ENCODE results near the gene ZNHIT6.

ZNHIT6 gene

DNA sequence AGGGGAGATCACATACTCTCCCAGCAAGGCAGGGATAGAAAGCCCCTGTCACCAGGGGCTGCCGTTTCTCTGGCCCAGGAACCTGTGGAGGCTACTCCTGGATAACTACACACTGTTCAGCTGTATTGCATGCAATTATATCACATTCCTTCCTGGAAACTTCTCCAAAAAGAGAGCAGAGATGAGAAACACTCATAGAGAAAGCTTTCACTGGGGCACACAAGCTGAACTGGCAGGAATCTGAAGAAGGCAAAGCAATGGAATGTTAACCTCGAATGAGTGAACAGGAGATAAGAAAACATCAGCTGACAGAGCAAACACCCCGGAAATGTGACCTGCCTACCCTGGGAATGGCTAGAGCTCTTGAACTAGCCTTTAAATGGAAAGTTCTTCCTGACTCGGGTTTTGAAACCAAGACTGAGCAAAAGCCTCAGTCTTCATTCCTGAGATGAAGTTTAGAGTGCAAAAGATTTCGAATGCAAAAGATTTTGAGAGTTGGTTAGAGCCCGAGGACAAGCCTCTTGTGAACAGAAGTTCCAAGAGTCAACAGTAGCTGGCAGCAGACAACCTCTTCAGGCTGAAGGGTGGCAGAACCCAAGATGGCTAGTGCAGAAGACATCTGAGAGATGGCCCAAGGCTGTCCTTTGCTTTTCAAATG is 95.4 kb downstream of the ZNHIT6 start:
- TF ChIP-seq ZFP30 (CRISPR knock-in tag; IDR thresholded peaks at IDR 0.05) (no peak), RARB (CRISPR knock-in tag; IDR thresholded peaks at IDR 0.05) (no peak), ISL1 (CRISPR knock-in tag; IDR thresholded peaks at IDR 0.05) (peak; percentile 69)
- TF ChIP-seq, protein P1, sequence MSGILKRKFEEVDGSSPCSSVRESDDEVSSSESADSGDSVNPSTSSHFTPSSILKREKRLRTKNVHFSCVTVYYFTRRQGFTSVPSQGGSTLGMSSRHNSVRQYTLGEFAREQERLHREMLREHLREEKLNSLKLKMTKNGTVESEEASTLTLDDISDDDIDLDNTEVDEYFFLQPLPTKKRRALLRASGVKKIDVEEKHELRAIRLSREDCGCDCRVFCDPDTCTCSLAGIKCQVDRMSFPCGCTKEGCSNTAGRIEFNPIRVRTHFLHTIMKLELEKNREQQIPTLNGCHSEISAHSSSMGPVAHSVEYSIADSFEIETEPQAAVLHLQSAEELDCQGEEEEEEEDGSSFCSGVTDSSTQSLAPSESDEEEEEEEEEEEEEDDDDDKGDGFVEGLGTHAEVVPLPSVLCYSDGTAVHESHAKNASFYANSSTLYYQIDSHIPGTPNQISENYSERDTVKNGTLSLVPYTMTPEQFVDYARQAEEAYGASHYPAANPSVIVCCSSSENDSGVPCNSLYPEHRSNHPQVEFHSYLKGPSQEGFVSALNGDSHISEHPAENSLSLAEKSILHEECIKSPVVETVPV (CRISPR knock-in tag; IDR thresholded peaks at IDR 0.05) = no peak
- ATAC-seq = peak; percentile 65

DNA sequence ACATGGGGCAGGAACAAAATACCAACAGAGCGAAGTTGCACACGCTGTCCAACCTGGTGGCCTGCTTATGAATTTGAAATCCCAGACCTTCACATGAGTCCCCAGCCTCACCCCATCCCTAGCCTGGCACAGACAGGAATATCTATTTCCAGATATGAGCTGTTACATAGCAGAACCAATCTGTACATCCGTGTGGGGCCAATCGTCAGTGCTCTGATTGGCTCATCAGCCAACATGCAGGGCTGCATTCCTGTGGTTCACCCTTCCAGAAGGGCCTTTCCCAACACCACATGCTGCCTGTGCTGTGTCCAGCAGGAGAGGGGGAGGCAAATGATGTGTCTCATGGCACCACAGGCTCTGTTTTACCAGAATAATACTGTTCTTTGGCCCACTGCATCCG is 96.4 kb downstream of the ZNHIT6 start:
- TF ChIP-seq ZNF565 (CRISPR knock-in tag; conservative IDR thresholded peaks at IDR 0.05; ENCODE audit: low read depth) (no peak), RARB (CRISPR knock-in tag; IDR thresholded peaks at IDR 0.05) (no peak), TCF4 (CRISPR knock-in tag; IDR thresholded peaks at IDR 0.05; ENCODE audit: borderline replicate concordance) (no peak), ZFP30 (CRISPR knock-in tag; IDR thresholded peaks at IDR 0.05) (no peak), SNAI2 (CRISPR knock-in tag; IDR thresholded peaks at IDR 0.05) (no peak), ESRRG (CRISPR knock-in tag; IDR thresholded peaks at IDR 0.05) (no peak), ZC3H10 (CRISPR knock-in tag; IDR thresholded peaks at IDR 0.05) (no peak), OSR1 (CRISPR knock-in tag; IDR thresholded peaks at IDR 0.05) (no peak)
- TF ChIP-seq, protein P2, sequence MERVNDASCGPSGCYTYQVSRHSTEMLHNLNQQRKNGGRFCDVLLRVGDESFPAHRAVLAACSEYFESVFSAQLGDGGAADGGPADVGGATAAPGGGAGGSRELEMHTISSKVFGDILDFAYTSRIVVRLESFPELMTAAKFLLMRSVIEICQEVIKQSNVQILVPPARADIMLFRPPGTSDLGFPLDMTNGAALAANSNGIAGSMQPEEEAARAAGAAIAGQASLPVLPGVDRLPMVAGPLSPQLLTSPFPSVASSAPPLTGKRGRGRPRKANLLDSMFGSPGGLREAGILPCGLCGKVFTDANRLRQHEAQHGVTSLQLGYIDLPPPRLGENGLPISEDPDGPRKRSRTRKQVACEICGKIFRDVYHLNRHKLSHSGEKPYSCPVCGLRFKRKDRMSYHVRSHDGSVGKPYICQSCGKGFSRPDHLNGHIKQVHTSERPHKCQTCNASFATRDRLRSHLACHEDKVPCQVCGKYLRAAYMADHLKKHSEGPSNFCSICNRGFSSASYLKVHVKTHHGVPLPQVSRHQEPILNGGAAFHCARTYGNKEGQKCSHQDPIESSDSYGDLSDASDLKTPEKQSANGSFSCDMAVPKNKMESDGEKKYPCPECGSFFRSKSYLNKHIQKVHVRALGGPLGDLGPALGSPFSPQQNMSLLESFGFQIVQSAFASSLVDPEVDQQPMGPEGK (CRISPR knock-in tag; IDR thresholded peaks at IDR 0.05; ENCODE audit: borderline replicate concordance) = no peak
- TF ChIP-seq, protein P3, sequence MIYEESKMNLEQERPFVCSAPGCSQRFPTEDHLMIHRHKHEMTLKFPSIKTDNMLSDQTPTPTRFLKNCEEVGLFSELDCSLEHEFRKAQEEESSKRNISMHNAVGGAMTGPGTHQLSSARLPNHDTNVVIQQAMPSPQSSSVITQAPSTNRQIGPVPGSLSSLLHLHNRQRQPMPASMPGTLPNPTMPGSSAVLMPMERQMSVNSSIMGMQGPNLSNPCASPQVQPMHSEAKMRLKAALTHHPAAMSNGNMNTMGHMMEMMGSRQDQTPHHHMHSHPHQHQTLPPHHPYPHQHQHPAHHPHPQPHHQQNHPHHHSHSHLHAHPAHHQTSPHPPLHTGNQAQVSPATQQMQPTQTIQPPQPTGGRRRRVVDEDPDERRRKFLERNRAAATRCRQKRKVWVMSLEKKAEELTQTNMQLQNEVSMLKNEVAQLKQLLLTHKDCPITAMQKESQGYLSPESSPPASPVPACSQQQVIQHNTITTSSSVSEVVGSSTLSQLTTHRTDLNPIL (CRISPR knock-in tag; IDR thresholded peaks at IDR 0.05; ENCODE audit: low read depth) = no peak
- TF ChIP-seq, protein P4, sequence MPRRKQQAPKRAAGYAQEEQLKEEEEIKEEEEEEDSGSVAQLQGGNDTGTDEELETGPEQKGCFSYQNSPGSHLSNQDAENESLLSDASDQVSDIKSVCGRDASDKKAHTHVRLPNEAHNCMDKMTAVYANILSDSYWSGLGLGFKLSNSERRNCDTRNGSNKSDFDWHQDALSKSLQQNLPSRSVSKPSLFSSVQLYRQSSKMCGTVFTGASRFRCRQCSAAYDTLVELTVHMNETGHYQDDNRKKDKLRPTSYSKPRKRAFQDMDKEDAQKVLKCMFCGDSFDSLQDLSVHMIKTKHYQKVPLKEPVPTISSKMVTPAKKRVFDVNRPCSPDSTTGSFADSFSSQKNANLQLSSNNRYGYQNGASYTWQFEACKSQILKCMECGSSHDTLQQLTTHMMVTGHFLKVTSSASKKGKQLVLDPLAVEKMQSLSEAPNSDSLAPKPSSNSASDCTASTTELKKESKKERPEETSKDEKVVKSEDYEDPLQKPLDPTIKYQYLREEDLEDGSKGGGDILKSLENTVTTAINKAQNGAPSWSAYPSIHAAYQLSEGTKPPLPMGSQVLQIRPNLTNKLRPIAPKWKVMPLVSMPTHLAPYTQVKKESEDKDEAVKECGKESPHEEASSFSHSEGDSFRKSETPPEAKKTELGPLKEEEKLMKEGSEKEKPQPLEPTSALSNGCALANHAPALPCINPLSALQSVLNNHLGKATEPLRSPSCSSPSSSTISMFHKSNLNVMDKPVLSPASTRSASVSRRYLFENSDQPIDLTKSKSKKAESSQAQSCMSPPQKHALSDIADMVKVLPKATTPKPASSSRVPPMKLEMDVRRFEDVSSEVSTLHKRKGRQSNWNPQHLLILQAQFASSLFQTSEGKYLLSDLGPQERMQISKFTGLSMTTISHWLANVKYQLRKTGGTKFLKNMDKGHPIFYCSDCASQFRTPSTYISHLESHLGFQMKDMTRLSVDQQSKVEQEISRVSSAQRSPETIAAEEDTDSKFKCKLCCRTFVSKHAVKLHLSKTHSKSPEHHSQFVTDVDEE (CRISPR knock-in tag; IDR thresholded peaks at IDR 0.05) = no peak
- peak; percentile 88 for ATAC-seq

DNA sequence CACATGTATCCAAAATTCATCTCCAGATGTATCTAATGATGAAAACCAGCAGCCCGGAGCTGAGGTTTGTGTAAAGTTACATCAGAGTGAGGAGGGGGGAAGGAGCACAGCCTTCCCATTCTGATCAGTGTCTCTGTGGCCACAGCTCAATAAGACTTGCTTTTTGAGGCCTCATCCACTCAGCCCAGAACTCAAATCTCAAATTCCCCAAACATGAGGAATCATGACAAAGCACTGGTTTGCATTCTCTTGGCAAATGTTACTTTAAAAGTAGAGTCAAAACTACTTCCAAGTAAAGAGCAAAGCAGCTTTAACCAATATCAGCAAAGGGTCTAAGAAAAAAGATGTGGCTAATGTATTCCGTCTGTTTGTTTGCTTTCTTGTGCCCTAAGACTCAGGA is 96.8 kb downstream of the ZNHIT6 start:
- ATAC-seq = peak; percentile 24

DNA sequence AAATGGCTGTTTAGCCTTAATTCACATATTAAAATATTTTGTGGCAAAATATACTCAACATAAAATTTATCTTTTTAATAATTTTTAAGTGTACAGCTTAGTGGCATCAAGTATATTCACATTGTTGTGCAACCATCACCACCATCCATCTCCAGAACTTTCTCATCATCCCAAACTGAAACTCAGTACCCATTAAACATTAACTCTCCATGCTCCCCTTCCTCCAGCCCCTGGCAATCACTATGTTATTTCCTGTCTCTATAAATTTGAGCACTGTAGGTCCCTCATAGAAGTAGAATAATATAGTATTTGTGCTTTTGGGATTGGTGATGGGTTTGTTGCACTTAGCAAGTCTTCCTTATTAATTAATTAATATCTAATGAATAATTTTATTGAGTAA is 98.3 kb downstream of the ZNHIT6 start:
- no peak for ATAC-seq
- TF ChIP-seq, protein P2 (CRISPR knock-in tag; IDR thresholded peaks at IDR 0.05; ENCODE audit: borderline replicate concordance) = no peak
- TF ChIP-seq ESRRG (CRISPR knock-in tag; IDR thresholded peaks at IDR 0.05) (no peak), CSDC2 (CRISPR knock-in tag; IDR thresholded peaks at IDR 0.05) (no peak), TOX (CRISPR knock-in tag; IDR thresholded peaks at IDR 0.05; ENCODE audit: borderline replicate concordance) (no peak)
- TF ChIP-seq, protein P5, sequence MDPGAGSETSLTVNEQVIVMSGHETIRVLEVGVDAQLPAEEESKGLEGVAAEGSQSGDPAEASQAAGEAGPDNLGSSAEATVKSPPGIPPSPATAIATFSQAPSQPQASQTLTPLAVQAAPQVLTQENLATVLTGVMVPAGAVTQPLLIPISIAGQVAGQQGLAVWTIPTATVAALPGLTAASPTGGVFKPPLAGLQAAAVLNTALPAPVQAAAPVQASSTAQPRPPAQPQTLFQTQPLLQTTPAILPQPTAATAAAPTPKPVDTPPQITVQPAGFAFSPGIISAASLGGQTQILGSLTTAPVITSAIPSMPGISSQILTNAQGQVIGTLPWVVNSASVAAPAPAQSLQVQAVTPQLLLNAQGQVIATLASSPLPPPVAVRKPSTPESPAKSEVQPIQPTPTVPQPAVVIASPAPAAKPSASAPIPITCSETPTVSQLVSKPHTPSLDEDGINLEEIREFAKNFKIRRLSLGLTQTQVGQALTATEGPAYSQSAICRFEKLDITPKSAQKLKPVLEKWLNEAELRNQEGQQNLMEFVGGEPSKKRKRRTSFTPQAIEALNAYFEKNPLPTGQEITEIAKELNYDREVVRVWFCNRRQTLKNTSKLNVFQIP (CRISPR knock-in tag; IDR thresholded peaks at IDR 0.05; ENCODE audit: borderline replicate concordance, low read depth) = no peak
- TF ChIP-seq, protein P3 (CRISPR knock-in tag; IDR thresholded peaks at IDR 0.05; ENCODE audit: low read depth) = no peak

More for the DNA sequence above, 96.8 kb downstream of the ZNHIT6 start:
- TF ChIP-seq SNAI2 (CRISPR knock-in tag; IDR thresholded peaks at IDR 0.05) (no peak), OSR1 (CRISPR knock-in tag; IDR thresholded peaks at IDR 0.05) (no peak), BACH2 (CRISPR knock-in tag; IDR thresholded peaks at IDR 0.05; ENCODE audit: borderline replicate concordance) (no peak), TOX (CRISPR knock-in tag; IDR thresholded peaks at IDR 0.05; ENCODE audit: borderline replicate concordance) (0 out of 2 replicates have a peak, but pooled peaks have one; percentile 9), ESRRG (CRISPR knock-in tag; IDR thresholded peaks at IDR 0.05) (no peak), ZFP3 (CRISPR knock-in tag; IDR thresholded peaks at IDR 0.05) (no peak), ZC3H10 (CRISPR knock-in tag; IDR thresholded peaks at IDR 0.05) (no peak), PPARA (CRISPR knock-in tag; IDR thresholded peaks at IDR 0.05; ENCODE audit: borderline replicate concordance) (no peak)
- TF ChIP-seq, protein P3 (CRISPR knock-in tag; IDR thresholded peaks at IDR 0.05; ENCODE audit: low read depth) = no peak
